Inflammatory macrophage treated with lipopolysaccharide for 4 hours (primary cell): ENCODE data around the gene CNGA3.
"Not testable (repeated sequence)": the region's sequence is repeated elsewhere in the genome, so short reads cannot be mapped to it uniquely, and the experiment has no call there.

Experiments used
- DNase-seq: peaks from one replicate; pipeline ENCODE4 v3.0.0-alpha.2; 2020

CNGA3 gene

GRCh38 chr2:98405301-98405700 is 59.0 kb downstream of the CNGA3 start:
- no peak for DNase-seq

GRCh38 chr2:98408155-98408554 is 61.9 kb downstream of the CNGA3 start:
- no peak for DNase-seq

- peak; percentile 68 for DNase-seq
Measured at GRCh38 chr2:98412751-98413458, 66.6 kb downstream of the CNGA3 start.

- not testable (repeated sequence) for DNase-seq
Measured at GRCh38 chr2:98414246-98414645, 68.0 kb downstream of the CNGA3 start.

GRCh38 chr2:98415719-98416248 is 69.5 kb downstream of the CNGA3 start:
- not testable (repeated sequence) for DNase-seq

GRCh38 chr2:98416383-98417159 is 70.3 kb downstream of the CNGA3 start:
- no peak for DNase-seq

GRCh38 chr2:98419544-98419943 is 73.3 kb downstream of the CNGA3 start:
- DNase-seq = no peak

GRCh38 chr2:98419977-98420725 is 73.9 kb downstream of the CNGA3 start:
- DNase-seq = no peak

- DNase-seq = no peak
Measured at GRCh38 chr2:98422449-98422848, 76.2 kb downstream of the CNGA3 start.

- DNase-seq = no peak
Measured at GRCh38 chr2:98426771-98427170, 80.5 kb downstream of the CNGA3 start.

GRCh38 chr2:98432145-98432544 is 85.9 kb downstream of the CNGA3 start:
- no peak for DNase-seq

- DNase-seq = no peak
Measured at GRCh38 chr2:98433363-98433964, 87.2 kb downstream of the CNGA3 start.

GRCh38 chr2:98434492-98434891 is 88.2 kb downstream of the CNGA3 start:
- no peak for DNase-seq

- not testable (repeated sequence) for DNase-seq
Measured at GRCh38 chr2:98435670-98436069, 89.4 kb downstream of the CNGA3 start.

- DNase-seq = no peak
Measured at GRCh38 chr2:98436734-98437133, 90.5 kb downstream of the CNGA3 start.

- peak; percentile 66 for DNase-seq
Measured at GRCh38 chr2:98438190-98439133, 92.2 kb downstream of the CNGA3 start.

GRCh38 chr2:98441706-98442450 is 95.6 kb downstream of the CNGA3 start:
- no peak for DNase-seq

GRCh38 chr2:98442488-98442887 is 96.2 kb downstream of the CNGA3 start:
- DNase-seq = no peak

- DNase-seq = peak; percentile 65
Measured at GRCh38 chr2:98444436-98445176, 98.3 kb downstream of the CNGA3 start, which contains the start of gene INPP4A. TSS of gene INPP4A (plus strand) at chr2:98444858. CDS start at chr2:98520049, 75,191 bp downstream.

GRCh38 chr2:98445177-98445682 is 99.0 kb downstream of the CNGA3 start:
- no peak for DNase-seq
